ENCODE data around the gene DCAF12L2. TPM values are rescaled to one million over a fixed set of nuclear protein-coding genes. Genes with fewer than 3 reads are reported as not detected.

DCAF12L2 gene
- total RNA-seq, 1 donor from 2014 or later: 1.3 TPM

GRCh38 chrX:126165401-126165720 is 728 bp downstream of the DCAF12L2 start:
- peak overlapping the region; percentile 74 for H3K4me3 Mint-ChIP-seq (ENCODE audit: low read depth)
- peaks cover 6% of the 10 kb centered on the region for H3K9me3 Mint-ChIP-seq (ENCODE audit: low read depth)
- H3K36me3 Mint-ChIP-seq (ENCODE audit: insufficient read depth): peaks cover 2% of the 10 kb centered on the region
- no peak for DNase-seq (ENCODE audit: low spot score, unreplicated experiment)
- no peaks in the 10 kb centered on the region for H3K4me1 Mint-ChIP-seq (ENCODE audit: low read depth)
- H3K27me3 Mint-ChIP-seq: peaks cover 16% of the 10 kb centered on the region
- no peak for TF ChIP-seq CTCF (IDR thresholded peaks at IDR 0.05; ENCODE audit: unreplicated experiment)
- no peak overlapping the region for H3K27ac Mint-ChIP-seq

- H3K27me3 Mint-ChIP-seq: peaks cover 16% of the 10 kb centered on the region
- peaks cover 2% of the 10 kb centered on the region for H3K36me3 Mint-ChIP-seq (ENCODE audit: insufficient read depth)
- no peaks in the 10 kb centered on the region for H3K4me1 Mint-ChIP-seq (ENCODE audit: low read depth)
- H3K4me3 Mint-ChIP-seq (ENCODE audit: low read depth): peak overlapping the region; percentile 41
- TF ChIP-seq CTCF (IDR thresholded peaks at IDR 0.05; ENCODE audit: unreplicated experiment): no peak
- H3K9me3 Mint-ChIP-seq (ENCODE audit: low read depth): peaks cover 6% of the 10 kb centered on the region
- H3K27ac Mint-ChIP-seq: no peak overlapping the region
- no peak for DNase-seq (ENCODE audit: low spot score, unreplicated experiment)
Observed at GRCh38 chrX:126164689-126165400, 1.2 kb downstream of the DCAF12L2 start.

GRCh38 chrX:126164226-126164625 is 1.9 kb downstream of the DCAF12L2 start:
- H3K4me1 Mint-ChIP-seq (ENCODE audit: low read depth): no peaks in the 10 kb centered on the region
- DNase-seq (ENCODE audit: low spot score, unreplicated experiment): no peak
- H3K9me3 Mint-ChIP-seq (ENCODE audit: low read depth): peaks cover 8% of the 10 kb centered on the region
- H3K4me3 Mint-ChIP-seq (ENCODE audit: low read depth): peak overlapping the region; percentile 21
- H3K27me3 Mint-ChIP-seq: peaks cover 16% of the 10 kb centered on the region
- no peak overlapping the region for H3K27ac Mint-ChIP-seq
- H3K36me3 Mint-ChIP-seq (ENCODE audit: insufficient read depth): peaks cover 2% of the 10 kb centered on the region
- no peak for TF ChIP-seq CTCF (IDR thresholded peaks at IDR 0.05; ENCODE audit: unreplicated experiment)

GRCh38 chrX:126141014-126141413 is 25.1 kb downstream of the DCAF12L2 start:
- Mint-ChIP-seq H3K36me3 (ENCODE audit: insufficient read depth) (no peaks in the 10 kb centered on the region), H3K9me3 (ENCODE audit: low read depth) (peaks cover 6% of the 10 kb centered on the region), H3K4me3 (ENCODE audit: low read depth) (no peak overlapping the region), H3K4me1 (ENCODE audit: low read depth) (no peaks in the 10 kb centered on the region), H3K27ac (no peak overlapping the region), H3K27me3 (no peaks in the 10 kb centered on the region)
- no peak for TF ChIP-seq CTCF (IDR thresholded peaks at IDR 0.05; ENCODE audit: unreplicated experiment)
- no peak for DNase-seq (ENCODE audit: low spot score, unreplicated experiment)

GRCh38 chrX:126137899-126138298 is 28.2 kb downstream of the DCAF12L2 start:
- Mint-ChIP-seq H3K27me3 (no peaks in the 10 kb centered on the region), H3K9me3 (ENCODE audit: low read depth) (peaks cover 8% of the 10 kb centered on the region), H3K27ac (no peak overlapping the region), H3K36me3 (ENCODE audit: insufficient read depth) (no peaks in the 10 kb centered on the region), H3K4me3 (ENCODE audit: low read depth) (no peak overlapping the region), H3K4me1 (ENCODE audit: low read depth) (no peaks in the 10 kb centered on the region)
- DNase-seq (ENCODE audit: low spot score, unreplicated experiment): no peak
- TF ChIP-seq CTCF (IDR thresholded peaks at IDR 0.05; ENCODE audit: unreplicated experiment): peak; percentile 46

Measured in progenitor cell of endocrine pancreas (in vitro differentiated cells).